ENCODE results near the gene BYSL.
"Not testable (repeated sequence)": the region's sequence is repeated elsewhere in the genome, so short reads cannot be mapped to it uniquely, and the experiment has no call there.

Gene BYSL

GRCh38 chr6:41942067-41942851, 21.0 kb downstream of the BYSL start:
- no peak for DNase-seq (ENCODE audit: low read depth, low spot score)

GRCh38 chr6:41942882-41943281, 21.6 kb downstream of the BYSL start:
- DNase-seq (ENCODE audit: low read depth, low spot score): not testable (repeated sequence)

- DNase-seq (ENCODE audit: low read depth, low spot score): no peak
Observed at GRCh38 chr6:41943456-41943855, 22.2 kb downstream of the BYSL start.

GRCh38 chr6:41947581-41948220, 26.4 kb downstream of the BYSL start:
- DNase-seq (ENCODE audit: low read depth, low spot score): no peak

- no peak for DNase-seq (ENCODE audit: low read depth, low spot score)
Observed at GRCh38 chr6:41954668-41955067, 33.4 kb downstream of the BYSL start.

- no peak for DNase-seq (ENCODE audit: low read depth, low spot score)
Observed at GRCh38 chr6:41955412-41955811, 34.1 kb downstream of the BYSL start.

GRCh38 chr6:41957117-41957516, 35.8 kb downstream of the BYSL start:
- no peak for DNase-seq (ENCODE audit: low read depth, low spot score)

- DNase-seq (ENCODE audit: low read depth, low spot score): no peak
Observed at GRCh38 chr6:41958022-41958856, 36.9 kb downstream of the BYSL start.

- DNase-seq (ENCODE audit: low read depth, low spot score): no peak
Observed at GRCh38 chr6:41960028-41960427, 38.7 kb downstream of the BYSL start.

- DNase-seq (ENCODE audit: low read depth, low spot score): no peak
Observed at GRCh38 chr6:41963371-41963770, 42.1 kb downstream of the BYSL start.

GRCh38 chr6:41964201-41964887, 43.0 kb downstream of the BYSL start:
- DNase-seq (ENCODE audit: low read depth, low spot score): no peak

GRCh38 chr6:41965429-41966213, 44.3 kb downstream of the BYSL start:
- DNase-seq (ENCODE audit: low read depth, low spot score): no peak

- no peak for DNase-seq (ENCODE audit: low read depth, low spot score)
Observed at GRCh38 chr6:41966214-41966920, 45.1 kb downstream of the BYSL start.

GRCh38 chr6:41966961-41967311, 45.6 kb downstream of the BYSL start:
- no peak for DNase-seq (ENCODE audit: low read depth, low spot score)

GRCh38 chr6:41967312-41968287, 46.3 kb downstream of the BYSL start:
- DNase-seq (ENCODE audit: low read depth, low spot score): no peak

GRCh38 chr6:41970436-41970846, 49.1 kb downstream of the BYSL start:
- DNase-seq (ENCODE audit: low read depth, low spot score): no peak

- DNase-seq (ENCODE audit: low read depth, low spot score): no peak
Observed at GRCh38 chr6:41972826-41973225, 51.5 kb downstream of the BYSL start.

- no peak for DNase-seq (ENCODE audit: low read depth, low spot score)
Observed at GRCh38 chr6:41974281-41974825, 53.1 kb downstream of the BYSL start.

- no peak for DNase-seq (ENCODE audit: low read depth, low spot score)
Observed at GRCh38 chr6:41975276-41975675, 54.0 kb downstream of the BYSL start.

Measured in activated CD4-positive, CD25-positive, alpha-beta regulatory T cell treated with anti-CD3 and anti-CD28 coated beads, Interleukin-2, amount 50 U/mL, for 16 hours (primary cell).